Stimulated activated CD4-positive, alpha-beta T cell treated with anti-CD3 and anti-CD28 coated beads, Interleukin-2, amount 100 ng/mL, for 4 hours (primary cell): ENCODE results near the gene HK1.
"Not testable (repeated sequence)": the region's sequence is repeated elsewhere in the genome, so short reads cannot be mapped to it uniquely, and the experiment has no call there.

Experiments
- DNase-seq: peaks from one replicate; pipeline ENCODE4 v3.0.0-alpha.2; 2020; ENCODE audit warnings: low read depth

Gene HK1

GRCh38 chr10:69419744-69420126 is 141.4 kb downstream of the HK1 start:
- no peak for DNase-seq

- DNase-seq: no peak
Measured at GRCh38 chr10:69421611-69422308, 143.5 kb downstream of the HK1 start.

DNA sequence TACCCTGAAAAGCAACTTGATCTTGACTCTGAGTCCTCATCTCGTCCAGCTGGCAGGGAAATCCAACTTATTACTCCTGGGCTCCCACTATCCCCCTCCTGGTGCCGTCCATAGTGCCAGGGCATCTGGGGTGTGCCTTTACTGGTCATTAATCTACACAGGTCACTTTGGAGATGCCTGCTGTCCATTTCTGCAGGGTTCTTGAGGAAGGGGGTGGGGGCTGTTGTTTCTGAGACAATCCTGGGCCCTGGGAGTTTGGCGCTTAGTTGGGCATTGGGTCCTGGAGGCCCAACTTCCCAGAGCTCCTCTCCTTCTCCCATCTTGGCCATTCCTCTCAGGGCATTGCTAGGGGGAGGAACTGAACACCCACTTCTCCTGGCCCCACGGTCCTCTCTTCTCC is 144.4 kb downstream of the HK1 start:
- DNase-seq: no peak

DNA sequence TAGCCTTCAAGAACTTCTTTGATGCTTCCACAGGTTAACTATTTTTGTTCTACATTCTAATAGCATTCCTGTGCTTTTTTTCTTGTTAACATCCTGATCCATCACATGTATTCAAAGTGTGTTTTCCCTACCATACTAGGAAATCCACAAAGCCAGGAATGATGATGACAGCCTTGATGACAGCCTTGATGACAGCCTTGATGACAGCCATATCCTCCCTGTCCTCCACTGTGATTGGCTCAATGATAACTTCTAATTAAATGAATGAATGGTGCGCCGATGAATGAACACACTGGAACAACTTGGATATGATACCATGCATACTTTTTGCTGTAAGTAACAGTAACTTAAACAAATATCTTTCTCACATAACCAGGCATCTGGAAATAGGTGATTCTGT is 146.7 kb downstream of the HK1 start:
- no peak for DNase-seq

GRCh38 chr10:69425511-69426298 is 147.4 kb downstream of the HK1 start:
- peak; percentile 18 for DNase-seq

GRCh38 chr10:69426376-69426727 is 148.1 kb downstream of the HK1 start:
- DNase-seq: no peak

DNA sequence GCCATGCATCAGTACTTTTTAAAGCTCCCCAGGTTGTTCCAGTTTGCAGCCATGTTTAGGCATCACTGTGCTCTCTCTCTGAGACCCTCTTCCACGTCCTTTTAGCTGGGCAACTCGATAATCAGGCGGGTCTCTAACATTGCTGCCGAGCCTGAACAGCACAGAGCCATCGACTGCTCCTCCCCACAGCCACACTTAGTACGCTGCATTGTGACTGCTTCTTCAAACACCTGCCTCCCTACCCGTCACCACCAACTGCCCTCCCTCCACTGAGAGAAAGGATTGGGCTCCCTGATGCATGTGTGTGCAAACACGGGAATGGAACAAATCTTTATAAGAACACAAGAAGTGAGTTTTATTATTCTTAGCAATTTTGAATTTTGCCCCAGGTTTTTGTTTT is 149.9 kb downstream of the HK1 start:
- DNase-seq: no peak

- no peak for DNase-seq
Measured at GRCh38 chr10:69434169-69434568, 155.9 kb downstream of the HK1 start.

DNA sequence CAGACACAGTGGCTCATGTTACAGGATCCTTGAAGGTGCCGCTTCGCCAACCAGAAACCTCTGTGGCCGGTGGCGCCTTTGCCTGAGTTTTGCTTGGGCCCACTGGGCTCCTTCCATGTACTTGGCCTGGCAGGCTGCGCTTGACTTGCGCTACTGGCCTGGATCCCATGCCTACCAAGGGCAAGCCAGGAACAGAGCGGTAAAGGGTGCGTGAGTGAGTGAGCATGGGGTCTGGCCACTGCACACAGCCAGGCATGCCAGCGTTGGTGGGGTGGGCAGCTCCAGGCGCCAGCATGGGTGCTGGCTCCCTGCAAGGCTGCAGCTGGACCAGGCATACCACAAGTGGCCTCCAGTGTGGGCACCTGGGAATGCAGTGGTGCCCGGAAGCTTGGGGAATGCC is 156.6 kb downstream of the HK1 start:
- DNase-seq: no peak

DNA sequence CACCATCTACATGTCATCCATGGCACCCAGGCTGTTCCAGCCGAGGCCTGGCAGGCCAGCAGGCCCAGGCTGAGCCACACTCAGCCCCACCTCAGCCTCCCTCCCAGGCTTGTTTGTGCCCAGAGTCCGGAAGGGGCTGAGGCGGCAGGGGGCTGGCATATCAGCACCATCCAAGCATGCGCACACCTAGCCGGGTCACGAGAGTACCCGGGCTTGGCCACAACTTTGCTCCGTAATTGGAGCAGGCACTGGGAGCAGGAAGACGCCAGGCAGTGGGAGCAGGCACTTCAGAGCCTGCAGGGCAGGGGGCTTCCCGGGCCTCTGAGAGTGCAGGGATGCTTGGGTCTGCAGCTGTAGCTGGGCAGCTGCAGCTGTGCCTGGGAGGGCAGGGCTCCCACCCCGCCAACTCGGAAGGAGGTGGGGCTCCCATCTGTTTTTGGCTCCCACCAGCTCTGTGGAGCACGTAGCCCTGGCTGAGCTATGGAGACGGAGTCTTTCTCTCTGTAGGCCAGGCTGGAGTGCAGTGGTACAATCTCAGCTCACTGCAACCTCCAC is 157.7 kb downstream of the HK1 start:
- no peak for DNase-seq

DNA sequence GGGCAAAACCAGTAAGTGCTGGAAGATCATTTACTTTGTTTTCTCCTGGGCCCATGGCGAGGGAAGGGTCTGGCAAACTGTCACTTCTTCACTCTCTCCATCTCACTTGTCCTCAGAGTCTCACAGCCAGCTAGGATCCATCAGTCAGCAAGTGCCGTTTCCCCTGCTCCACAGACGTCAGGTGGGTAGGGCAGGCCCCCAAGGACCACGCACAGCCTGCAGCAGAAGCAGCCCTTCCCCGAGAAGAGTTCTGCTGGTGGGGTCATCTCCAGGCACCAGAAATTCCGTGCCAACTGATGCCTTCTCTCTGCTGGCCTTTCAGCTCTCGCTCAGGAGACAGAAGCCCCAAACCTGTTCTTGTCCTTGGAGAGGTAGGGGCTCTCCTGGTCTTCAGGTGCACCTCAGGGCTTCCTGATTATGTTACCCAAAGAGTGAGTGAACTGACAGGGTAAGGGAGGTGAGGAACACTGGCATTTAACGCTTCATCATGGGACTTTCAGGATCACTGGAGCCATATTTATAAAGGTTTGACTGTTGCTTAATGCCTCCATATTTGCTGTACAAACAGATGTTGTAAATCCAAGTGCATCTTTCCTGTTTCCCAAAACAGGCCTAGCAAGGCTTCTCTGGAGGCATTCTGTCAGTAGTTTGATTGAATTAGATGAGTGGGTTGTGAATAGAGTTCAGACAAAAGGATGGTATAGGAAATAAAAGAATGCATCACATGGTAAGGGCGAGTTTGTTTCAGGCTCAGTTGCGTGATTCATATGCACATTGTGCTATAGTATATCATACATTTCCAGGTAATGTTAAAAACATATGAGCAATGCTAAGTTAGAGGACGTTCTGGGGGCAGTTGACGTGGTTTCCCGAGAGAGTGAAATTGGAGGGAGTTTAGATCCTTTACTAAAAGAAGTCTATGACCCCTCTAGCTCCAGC is 159.3 kb downstream of the HK1 start:
- no peak for DNase-seq

DNA sequence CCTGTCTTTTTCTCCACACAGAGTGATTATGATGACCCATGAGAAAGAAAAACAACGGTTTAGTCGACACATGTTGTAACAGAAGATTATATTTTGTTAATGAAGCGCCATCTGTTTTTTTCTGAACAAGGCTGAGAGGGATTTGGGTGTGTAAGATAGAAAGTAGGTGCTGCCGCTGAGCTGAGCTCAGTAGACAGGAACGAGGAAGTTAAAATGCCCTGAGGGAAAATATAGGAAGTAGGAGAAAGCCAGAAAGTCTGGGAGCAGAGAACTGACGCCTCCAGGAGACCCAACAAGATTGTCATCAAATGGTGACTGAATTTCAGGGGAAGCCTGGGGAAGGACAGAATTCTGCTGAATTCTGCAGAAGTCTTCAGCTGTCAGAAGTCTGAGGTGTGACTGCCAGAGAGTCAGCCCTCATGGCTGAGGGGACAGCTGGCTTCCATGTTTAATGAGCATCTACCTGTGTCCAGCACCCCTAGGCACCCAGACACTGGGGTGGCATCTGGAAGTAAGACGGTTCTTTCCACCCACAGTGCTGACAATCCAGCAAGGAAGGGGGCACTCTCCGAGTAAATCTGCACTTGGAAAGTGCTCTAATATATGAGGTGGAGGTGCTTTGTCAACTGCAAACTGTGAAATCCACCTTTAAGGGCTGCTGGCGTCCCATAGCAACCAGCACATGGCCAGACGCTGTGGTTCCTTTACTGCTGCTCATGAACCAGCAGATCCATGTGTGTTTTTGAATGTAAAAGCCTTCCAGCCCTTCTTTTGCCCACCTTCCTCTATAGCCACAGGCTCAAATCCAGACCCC is 160.4 kb downstream of the HK1 start:
- DNase-seq: no peak

DNA sequence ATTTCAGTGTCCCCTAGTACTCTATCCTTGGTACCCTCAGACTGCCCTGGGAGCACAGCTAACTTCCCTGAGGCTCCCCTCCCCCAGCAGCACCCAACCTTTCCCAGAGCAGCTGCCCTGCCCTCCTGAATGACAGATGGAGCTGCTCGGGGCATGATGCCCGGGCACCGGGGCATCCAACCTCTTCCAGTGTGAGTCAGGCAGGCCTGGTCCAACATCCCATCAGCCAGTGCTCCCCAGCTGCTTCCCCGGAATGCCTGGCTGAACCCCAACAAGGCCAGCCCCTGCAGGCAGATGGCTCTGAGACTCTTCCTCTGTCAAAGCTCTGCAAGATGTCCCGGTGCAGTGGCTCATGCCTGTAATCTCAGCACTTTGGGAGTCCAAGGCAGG is 161.0 kb downstream of the HK1 start:
- DNase-seq: no peak

DNA sequence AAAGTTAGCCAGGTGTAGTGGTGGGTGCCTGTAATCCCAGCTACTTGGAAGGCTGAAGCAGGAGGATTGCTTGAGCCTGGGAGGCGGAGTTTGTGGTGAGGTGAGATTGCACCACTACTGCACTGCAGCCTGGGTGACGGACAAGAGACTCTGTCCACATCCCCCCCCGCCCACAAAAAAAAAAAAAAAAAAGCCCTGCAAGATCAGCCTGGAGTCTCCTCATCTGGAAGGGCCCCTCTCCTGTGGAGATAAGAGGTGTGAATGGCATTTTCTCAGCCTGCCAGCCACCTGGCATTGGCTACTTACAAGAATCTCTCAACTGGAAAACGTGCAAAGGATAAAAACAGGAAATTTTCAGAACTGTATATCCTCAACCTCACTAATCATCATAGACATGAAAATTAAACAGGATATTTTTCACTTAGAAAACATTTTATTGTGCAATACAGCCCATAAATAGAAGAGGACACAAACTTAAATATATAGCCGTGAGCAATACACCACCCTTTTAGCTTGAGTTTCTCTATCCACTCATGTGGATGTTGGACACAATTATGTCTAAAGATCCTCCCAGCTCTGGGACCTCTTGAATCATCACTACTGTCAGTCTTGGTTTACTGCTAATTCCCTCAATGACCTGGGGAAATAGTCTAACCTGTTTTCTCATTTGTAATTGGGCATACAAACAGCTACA is 161.7 kb downstream of the HK1 start:
- DNase-seq: no peak

- no peak for DNase-seq
Measured at GRCh38 chr10:69443354-69443753, 165.1 kb downstream of the HK1 start.

DNA sequence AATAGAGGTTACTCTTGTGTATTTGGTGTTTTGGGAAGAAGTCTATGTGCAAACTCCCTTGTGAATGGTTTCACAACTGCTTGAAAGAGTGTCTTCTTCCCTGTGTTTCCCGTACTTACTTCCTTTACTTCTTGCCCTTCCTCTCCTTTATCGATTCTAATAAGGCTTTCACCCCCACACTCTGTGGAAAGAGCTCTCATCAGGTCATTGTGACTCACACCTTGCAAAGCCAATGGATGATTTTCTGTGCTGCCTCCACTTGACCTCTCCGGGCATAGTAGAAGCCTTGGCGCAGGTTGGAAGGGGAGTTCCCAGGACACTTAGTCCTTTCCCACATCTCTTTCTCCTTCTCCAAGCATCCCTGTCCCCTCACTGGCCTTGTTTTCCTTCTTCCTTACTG is 166.7 kb downstream of the HK1 start:
- DNase-seq: no peak

- DNase-seq: no peak
Measured at GRCh38 chr10:69446229-69446628, 167.9 kb downstream of the HK1 start.

DNA sequence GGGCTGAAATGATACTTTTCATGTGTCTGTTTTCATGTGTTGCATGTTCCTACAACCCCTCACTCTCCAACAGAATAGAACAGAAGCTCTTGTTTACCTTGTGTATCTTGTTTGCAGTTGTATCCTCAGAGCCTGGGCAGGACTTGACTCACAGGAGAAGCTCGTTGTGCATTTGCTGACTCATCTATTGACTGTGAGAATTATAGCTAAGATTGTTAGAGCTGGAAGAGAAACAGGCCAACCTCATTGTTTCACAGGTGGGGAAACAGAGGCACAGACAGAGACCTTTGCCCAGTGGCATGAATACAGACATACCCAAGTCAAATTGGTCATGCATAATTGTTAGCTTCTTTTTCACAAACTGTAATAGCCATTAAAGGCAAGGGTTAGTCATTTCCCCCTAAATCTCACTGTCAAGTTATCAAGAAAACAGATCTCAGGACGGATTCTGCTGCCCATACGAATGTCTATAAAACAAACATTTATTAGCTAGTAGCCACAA is 168.4 kb downstream of the HK1 start:
- no peak for DNase-seq

DNA sequence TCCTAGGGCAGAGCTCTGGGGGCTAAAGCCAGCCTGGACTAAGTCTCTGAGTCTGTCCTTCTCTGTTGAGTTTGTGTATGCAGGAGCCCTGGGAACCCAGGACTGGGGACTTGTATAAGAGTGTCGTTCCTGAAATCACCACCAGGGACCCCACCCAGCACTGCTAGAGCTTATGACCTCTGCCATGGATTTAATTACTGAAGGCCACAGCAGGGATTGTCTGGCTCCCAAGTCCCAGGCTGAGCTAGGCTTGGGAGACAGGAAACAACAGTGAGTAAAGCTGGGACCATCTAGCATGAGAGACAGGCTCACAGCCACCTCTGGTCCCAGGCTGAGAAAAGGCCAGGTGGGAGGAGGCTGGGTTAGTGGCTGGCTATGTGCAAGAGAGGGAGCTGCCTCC is 171.5 kb downstream of the HK1 start:
- DNase-seq: peak; percentile 25

DNA sequence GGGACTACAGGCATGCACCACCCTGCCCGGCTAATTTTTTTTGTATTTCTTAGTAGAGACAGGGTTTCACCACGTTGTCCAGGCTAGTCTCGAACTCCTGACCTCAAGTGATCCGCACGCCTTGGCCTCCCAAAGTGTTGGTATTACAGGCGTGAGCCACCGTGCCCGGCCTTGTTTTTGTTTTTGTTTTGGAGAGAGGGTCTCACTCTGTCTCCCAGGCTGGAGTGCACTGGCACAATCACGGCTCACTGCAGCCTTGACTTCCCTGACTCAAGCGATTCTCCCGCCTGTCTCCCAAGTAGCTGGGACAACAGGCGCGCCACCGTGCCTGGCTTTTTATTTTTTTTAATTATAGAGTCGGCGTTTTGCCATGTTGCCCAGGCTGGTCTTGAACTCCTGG is 172.1 kb downstream of the HK1 start:
- DNase-seq: not testable (repeated sequence)
